ENCODE results near the gene CTU1.
A peak's percentile ranks its signal among the peaks of the same experiment; 100 is the strongest.

Gene CTU1

DNA sequence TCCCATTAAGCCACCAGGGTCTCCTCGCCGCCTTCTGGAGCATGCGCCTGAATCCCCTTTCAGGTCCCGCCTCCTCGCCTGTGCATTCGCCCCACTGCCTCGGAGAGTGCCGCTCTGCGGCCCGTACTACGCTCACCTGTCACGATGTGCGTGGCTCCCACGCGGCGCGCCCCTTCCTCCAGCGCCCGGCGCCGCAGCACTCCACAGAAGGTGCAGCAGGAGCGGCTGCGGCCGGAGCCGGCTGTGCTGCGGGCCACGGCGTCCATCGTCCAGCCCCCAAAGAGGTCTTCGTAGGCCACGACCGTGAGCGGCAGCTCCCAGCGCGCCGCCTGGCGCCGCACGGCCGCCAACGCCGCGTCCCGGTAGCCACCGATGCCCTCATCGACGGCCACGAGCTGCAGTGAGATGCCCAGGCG is 4.3 kb downstream of the CTU1 start:
- no peak for DNase-seq (ENCODE audit: low read depth)

DNA sequence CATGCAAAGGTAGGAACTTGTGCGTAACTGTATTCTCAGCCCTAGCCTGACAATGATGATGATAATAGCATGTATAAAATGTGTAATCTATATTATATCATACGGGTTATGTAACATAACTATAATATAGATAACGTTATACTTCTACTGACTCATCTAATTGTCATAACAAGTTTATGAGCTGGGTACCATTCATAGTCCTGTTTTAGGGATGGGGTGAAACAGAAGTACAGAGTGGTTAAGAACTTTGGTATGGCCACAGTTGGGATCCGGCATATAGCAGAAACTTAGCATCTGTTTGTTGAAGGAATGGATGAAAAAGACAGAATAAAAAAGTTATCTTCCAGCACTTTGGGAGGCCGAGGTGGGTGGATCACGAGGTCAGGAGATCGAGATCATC is 5.2 kb downstream of the CTU1 start:
- DNase-seq (ENCODE audit: low read depth): no peak

DNA sequence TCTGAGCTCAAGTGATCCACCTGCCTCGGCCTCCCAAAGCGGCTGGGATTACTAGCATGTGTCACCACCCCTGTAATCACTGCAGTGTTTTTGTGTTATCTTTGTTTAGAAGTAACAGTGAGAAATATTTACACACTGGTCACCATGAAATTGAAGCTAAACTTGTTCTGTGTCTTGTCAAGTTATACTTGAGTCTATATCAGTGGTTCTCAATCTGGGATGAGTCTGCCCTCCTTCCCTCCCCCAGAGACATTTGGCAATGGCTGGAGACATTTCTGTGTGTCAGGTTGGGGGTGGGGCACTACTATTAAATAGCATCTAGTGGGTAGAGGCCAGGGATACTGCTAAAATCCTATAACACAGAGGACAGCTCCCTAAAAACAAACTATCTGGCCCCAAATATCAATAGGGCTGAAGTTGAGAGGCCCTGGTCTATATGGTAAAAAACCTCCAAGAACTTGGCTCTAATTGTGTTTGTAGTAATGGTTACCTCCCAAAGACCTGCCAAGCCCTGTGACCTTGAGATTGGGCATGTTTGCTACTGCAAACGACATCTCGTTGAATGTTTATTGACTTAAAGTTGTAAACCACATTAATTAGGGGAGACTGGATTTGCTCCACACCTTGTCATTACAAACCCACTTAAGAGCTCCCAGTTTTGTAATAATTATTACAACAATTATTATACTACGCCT is 6.9 kb downstream of the CTU1 start:
- DNase-seq (ENCODE audit: low read depth): no peak

DNA sequence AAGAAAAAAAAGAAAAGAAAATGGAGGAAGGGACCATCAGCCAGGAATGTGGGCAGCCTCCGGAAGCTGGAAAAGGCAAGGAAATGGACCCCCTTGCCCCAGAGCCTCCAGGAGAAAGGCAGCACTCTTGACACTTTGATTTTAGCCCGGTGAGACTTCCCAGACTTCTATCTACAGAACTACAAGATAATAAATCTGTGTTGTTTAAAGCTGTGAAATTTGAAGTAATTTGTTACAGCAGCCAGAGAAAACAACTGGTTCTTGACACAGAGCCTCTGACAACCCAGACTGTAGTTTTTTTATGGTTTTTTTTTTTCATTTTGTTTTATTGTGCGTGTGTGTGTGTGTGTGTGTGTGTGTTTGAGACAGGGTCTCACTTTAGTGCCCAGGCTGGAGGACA is 7.6 kb downstream of the CTU1 start:
- DNase-seq (ENCODE audit: low read depth): no peak

DNA sequence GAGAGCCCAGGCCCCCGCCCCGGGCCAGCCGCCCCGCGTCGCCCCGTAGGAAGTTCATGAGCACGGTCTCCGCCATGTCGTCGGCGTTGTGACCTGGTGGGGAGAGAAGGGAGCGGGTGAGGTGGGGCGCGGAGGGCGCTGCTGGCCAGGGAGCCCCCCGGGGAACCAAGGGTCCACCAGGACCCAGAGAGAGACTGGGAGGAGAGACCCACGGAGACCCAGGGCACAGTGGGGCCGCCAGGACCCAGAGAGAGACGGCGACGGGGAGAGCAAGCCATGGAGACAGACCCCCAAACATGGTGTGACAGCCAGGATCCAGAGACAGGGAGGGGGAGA is 9.2 kb downstream of the CTU1 start:
- DNase-seq (ENCODE audit: low read depth): no peak

DNA sequence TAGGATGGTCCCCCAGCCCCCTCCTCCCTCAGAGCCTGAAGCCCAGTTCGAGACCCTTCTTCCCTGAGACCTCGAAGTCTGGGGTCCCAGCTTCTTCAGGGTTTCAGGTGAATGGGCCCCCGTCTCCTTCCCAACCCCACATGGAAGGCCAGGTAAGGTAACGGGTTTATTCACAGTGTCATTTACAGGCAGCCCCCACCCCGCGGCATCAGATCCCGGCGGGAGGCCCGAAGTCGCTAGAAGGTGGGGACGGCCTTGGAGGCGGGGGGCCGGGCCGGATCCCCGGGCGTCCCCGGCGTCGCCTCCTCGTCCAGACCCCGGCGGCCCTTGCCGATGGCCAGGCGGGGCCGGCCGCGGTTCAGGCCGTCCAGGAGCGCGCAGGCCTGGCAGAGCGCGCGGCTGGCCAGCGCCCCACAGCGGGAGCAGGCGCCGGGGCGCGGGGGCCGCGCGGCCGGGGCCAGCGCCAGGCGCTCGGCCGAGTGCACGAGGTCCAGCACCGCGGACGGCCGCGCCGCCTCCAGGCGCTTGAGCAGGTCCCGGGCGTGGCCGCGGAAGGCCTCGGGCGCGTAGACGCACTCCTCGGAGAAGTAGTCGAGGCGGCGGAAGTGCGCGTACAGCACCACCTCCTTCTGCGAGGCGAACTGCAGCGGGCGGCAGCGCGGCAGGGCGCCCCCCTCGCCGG is 9.7 kb downstream of the CTU1 start:
- DNase-seq (ENCODE audit: low read depth): no peak

DNA sequence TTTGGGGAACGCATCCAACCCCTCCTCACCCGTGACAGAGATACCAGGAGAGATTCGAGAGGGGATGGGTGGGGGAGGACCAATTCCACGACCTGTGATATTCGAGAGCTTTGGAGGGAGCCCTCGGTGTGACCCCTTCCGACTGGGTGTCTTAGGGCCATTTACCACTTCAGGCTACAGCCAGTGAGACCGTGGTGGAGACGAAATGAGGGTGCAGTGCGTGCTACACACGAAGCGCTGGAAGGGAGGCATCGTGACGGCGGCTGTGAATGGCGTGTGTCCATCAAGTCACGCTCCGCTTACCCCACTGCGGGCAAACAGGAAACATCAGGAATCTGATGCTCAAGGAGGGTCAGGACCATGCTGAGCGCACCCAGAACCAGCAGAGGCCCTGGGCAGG is 10.4 kb downstream of the CTU1 start:
- no peak for DNase-seq (ENCODE audit: low read depth)

DNA sequence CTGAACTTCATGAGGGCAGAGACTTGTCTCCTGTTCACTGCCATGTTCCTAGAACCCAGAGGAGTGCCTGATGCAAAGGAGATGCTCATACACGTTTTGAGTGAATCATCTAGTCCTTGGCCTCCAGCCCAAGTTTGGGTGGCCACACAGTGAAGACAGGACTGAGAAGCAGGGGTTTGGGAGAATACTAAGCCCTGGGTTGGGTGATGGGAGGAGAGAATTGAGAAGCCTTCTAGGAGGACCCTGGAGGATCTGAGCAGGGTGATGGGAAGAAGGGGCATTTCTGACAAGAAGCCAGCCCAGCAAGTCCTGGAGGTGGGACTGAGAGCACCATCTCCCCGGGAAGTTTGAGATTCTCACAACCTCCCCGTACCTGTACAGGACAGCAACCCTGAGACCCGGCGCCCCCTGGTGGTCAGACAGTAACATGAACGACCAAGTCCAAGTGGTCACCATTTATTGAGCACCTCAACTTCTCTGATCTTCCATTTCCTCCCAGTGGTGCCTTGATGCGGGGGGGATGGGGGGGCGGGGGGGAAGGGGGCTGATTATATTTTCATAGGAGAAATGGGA is 11.0 kb downstream of the CTU1 start:
- peak; percentile 60 for DNase-seq (ENCODE audit: low read depth)

DNA sequence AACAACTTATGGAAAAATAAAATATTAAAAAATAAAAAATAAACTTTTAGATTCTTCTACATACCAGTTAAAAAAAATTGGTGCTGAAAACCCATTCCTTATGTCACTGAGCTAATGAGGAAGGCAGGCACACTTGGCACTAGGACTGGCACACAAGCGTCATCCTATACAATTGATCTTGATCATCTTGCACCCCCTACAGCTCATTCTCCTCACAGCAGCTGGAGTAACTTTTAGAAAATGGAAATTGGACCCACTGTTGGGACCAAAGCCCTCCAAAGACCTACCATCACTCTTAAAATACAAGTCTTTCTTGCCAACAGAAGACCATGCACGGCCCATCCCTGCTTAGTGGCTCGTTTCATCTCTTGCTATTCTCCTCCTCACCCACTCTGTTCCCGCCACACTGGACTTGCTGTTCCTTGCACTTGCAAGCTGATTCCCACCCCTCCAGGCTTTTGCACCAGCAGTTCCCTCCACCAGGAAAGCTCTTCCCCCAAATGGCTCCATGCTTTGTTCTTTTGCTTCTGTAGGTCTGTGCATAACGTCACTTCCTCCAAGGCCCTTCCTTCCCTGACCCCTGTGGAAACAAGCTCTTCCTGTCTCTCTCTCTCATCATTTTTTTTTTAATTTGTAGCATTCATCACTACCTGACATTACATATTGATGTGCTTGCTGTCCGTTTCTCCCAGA is 11.6 kb downstream of the CTU1 start:
- no peak for DNase-seq (ENCODE audit: low read depth)

DNA sequence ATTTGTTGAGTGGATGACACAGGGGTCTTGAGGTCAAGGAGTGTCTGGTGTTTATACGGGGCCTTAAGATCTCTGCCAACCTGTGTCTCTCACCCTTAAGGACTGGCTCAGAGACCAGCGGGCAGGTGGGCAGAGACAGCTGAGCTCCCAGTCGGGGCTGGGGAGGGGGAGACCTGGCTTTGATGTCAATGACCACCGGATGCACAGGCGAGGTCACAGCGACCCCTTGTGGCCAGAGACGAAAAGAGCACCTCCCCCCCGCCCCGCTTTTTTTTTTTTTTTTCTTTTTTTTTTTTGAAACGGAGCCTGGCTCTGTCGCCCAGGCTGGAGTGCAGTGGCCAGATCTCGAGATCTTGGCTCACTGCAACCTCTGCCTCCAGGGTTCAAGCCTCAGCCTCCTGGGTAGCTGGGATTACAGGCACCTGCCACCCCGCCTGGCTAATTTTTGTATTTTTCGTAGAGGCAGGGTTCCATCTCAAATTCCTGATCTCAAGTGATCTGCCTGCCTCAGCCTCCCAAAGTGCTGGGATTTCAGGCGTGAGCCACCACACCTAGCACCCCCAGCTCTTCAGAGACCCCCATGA is 13.4 kb downstream of the CTU1 start:
- DNase-seq (ENCODE audit: low read depth): peak; percentile 31

DNA sequence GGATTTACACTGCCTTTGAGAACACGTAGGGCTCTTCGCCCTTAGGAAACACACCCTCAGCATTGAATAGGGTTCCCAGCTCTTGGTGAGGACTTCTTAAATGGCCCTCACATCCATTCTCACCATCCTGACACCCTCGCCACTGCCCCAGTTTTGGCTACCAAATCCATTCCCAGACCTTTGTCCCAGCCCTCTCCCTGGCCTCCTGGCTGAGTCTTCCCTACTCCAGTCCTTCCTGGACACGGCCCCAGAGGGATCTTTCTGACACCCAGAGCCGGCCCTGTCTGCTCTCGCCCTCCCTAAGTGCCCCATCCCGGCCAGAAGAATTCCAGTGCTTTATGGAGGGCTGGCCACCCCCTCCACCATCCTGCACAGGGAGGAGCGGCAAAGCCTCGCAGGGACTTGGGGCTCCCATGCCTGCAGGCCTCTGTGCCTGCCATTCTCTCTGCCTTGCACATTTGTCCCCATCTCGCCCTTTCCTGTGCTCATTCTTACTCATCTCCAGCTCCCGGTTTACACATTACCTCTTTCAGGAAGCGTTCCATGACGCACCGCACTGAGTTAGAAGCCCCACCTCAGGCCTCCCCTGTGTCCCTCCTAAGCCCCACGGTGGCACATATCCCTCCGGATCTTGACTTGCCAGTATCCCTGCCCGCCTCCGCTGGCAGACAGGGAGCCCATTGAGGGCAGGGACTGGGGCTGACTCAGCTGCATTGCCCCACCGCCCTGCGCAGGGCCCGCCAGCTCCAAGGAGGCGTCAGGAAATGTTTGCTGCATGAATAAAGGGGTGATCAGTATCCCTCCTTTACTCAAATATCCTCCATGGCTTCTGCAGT is 14.5 kb downstream of the CTU1 start:
- no peak for DNase-seq (ENCODE audit: low read depth)

DNA sequence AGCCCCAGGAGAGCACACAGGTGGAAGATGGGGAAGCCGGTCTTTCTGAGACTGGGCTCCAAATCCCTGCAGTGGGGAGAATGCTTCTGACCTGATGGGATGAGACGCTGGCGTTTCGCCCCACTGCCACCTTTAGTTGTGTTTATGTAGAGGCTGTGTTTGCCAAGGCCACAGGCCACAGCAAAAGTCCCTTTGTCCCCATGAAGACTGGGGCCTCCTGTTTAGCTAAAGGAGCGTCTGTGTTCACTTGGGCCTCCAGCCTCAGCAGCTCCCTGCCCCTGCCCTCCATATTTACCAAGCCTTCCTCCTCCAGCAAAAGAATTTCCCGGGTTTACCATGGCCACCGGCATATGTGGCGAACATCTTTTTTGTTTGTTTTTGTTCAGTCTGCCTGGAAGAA is 15.1 kb downstream of the CTU1 start:
- DNase-seq (ENCODE audit: low read depth): no peak

DNA sequence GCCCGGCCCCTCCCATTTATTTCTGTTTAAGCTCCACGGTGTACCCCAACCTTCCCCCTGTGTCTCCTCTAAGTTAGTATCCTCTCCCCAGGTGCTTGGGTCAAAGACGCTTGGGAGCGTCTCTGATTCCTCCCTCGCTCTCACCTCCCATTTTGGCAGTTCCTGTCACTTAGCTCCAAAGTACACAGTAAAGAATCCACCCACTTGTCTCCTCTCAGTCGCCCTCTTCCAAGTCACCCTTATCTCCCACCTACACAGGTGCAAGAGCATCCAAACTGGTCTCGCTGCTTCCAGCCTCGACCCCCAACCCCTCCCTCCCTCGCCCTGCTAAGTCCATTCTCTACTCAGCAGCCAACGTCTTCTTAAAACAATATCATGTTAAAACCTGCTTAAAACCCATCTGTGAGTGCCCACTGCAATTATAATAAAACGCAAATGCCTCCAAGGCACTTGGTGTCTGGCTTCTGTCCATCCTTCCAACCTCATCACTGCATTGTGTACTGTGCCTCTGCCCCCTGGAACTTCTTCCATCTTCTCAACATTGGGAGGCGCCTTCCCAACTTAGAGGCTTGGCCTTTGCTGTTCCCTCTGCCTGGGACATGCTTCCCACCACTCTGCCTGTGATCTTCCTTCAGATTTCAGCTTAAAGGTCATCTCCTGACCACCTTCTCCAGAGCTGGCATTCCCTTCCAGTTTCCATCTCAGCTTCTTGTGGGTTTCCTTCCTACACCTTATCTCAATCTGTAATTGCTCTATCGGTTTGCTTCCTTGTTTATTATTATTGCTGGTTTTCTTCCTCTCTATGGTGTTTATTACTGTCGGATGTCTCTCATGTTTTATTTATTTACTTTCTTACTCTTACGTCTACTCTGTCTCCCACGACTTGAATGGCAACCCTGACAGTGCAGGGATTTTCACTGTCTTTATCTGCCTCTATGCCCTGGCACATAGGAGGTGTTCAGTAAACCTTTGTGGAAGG is 16.0 kb downstream of the CTU1 start:
- no peak for DNase-seq (ENCODE audit: low read depth)

DNA sequence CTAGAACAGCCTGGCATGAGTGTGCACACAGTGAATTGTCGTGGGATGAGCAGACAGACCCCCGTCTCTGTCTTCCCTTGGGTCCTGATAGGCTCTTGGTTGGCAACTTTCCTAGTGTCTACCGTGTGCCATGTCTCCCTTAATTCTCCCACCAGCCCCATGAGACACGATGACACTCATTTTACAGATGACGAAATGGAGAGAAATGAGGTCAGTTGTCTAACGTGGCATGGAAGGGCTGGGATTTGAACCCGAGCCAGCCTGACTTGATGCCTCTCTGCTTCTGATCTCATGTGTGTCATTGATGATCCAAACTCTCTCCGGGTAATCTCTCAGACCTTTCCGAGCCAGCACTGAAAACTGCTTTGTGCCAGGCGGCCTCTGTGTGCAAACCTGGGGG is 17.1 kb downstream of the CTU1 start:
- DNase-seq (ENCODE audit: low read depth): no peak

DNA sequence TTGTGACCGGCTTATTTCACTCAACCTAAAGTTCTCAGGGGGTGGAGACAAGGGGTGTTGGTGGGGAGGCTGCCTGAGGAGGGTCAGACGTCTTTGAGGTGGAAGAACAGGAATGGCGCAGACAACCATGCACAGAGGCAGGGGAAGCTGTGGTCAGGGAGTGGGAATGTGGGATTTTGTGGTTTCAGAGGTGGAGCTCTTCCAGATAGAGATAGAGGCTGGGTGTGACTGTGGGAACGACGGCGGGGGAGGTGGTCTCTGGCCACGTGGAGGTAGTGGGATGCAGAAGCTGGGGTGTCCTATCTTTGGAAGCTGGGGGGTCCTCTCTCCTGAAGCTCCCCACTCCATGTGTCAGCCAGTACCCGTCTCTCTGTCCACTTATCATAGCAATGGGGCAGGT is 17.7 kb downstream of the CTU1 start:
- no peak for DNase-seq (ENCODE audit: low read depth)

DNA sequence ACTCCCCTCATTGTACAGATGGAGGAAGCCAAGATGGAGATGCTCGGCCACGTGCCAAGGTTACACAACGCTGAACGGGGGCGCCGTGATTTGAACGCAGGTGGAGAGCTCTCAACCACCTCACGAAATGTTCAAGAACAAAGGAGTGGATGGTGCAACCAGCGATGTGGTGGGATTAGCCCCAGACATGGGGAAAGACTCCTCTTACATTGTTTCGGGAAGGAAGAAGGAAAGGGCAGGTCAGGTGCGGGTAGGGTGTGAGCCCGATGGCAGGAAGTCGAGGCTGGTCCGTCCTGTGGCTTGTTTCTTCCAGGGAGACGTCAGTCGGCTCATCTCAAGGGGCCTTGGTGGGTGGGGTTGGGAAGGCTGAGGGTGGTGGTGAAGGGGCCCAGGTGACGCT is 18.4 kb downstream of the CTU1 start:
- DNase-seq (ENCODE audit: low read depth): no peak

DNA sequence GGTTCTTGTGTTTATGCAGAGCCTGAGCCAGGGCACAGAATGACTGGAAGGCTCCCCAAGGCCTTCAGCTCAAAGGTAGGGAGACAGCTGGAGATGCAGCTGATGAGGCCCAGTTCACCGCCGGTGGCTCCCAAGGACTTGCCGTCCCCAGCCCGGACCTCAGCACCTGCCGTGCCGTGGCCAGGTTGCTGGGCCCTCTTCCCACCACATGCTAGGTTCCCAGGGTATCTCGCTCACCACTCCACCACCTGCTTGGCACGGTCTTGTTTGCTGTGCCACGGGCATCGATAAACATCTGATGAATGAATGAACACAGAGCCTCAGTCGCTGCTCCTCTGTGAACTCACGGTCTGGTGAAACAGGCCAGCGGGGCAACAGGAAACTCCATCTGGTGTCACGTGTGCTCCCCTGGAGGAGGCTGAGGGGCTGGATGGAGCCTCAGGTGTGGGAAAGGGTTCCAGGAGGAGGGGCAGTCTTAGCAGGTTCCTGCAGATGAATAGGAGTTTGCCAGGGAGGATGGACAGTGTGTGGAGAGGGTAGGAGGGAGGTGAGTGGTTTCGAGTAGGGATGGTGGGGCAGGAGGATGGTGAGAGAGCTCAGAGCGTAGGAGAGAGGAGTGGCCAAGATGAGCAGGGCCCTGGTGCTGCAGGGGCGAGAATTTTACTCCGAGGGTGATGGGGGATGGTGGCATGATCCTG is 21.9 kb downstream of the CTU1 start:
- no peak for DNase-seq (ENCODE audit: low read depth)

DNA sequence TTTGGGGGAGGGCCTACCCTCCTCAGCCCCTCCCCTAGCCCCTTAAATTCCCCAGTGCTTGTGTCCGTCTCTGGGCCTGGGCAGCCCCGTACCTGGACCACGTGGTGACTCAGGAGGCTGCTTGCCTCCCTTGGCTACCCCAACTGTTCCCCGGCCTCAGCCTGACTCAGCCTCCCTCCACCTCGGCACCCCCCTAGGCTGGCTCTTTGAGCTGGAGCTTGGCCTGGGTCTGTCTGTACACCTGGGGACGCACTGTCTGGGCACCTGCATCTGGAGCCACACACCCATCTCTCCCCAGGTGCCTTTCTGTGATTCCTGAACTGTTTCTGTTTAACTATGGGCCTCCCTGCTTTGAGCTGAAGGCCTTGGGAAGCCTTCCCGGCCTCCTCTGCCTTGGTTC is 23.7 kb downstream of the CTU1 start:
- no peak for DNase-seq (ENCODE audit: low read depth)

DNA sequence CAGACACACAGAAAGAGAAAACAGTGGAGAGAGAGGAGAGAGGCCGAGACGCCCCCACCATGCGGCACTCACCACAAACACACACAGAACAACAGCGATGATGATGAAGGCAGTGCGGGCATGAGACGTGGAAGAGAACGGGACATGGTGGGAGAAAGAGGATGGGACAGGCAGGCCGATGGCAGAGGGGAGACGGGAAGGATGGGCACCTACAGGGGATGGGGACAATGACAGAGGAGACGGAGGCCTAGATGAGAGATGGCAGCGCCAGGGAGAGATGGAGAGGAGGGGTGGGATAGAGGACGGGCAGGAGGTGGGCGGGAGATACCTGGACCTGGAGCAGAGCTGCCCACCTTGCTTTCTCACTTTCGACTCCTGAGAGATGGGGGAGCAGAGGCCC is 24.4 kb downstream of the CTU1 start:
- no peak for DNase-seq (ENCODE audit: low read depth)

DNA sequence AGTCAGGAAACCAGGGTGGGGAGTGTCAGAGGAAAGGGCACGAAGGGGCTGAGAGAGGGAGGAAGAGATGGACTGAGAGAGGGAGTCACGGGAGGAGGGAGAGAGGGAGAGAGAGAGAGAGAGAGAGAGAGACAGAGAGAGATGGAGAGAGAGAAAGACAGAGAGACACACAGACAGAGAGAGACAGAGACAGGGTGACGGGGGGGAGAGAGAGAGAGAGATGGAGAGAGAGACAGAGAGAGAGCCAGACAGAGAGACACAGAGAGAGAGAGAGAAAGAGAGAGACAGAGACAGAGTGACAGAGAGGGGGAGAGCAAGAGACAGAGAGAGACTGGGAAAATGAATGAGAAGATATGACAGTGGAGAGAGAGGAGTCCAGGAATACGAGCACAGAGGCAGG is 25.0 kb downstream of the CTU1 start:
- DNase-seq (ENCODE audit: low read depth): no peak

Data from activated T-cell treated with anti-CD3 and anti-CD28 coated beads for 48 hours (primary cell).